ENCODE data around the gene CSNK1E.

CSNK1E gene

GRCh38 chr22:38248280-38248679 is 69.0 kb downstream of the CSNK1E start:
- H3K27ac ChIP-seq: peak overlapping the region; percentile 64
- DNase-seq (ENCODE audit: low spot score): no peak
- TF ChIP-seq CTCF (conservative IDR thresholded peaks at IDR 0.05; ENCODE audit: low read depth): no peak
- ChIA-PET POLR2A (ENCODE audit: low non-redundant PET) (no interaction called here), CTCF (no interaction called here)

- no peak for TF ChIP-seq CTCF (conservative IDR thresholded peaks at IDR 0.05; ENCODE audit: low read depth)
Observed at GRCh38 chr22:38247713-38248112, 69.5 kb downstream of the CSNK1E start.

GRCh38 chr22:38246692-38247091 is 70.5 kb downstream of the CSNK1E start:
- H3K27ac ChIP-seq: peak overlapping the region; percentile 64
- DNase-seq (ENCODE audit: low spot score): no peak
- CTCF ChIA-PET: no interaction called here
- POLR2A ChIA-PET (ENCODE audit: low non-redundant PET): no interaction called here
- no peak for TF ChIP-seq CTCF (conservative IDR thresholded peaks at IDR 0.05; ENCODE audit: low read depth)

More at GRCh38 chr22:38247713-38248112, 69.5 kb downstream of the CSNK1E start:
- H3K27ac ChIP-seq: peak overlapping the region; percentile 64
- POLR2A ChIA-PET (ENCODE audit: low non-redundant PET): no interaction called here
- DNase-seq (ENCODE audit: low spot score): no peak
- CTCF ChIA-PET: no interaction called here

GRCh38 chr22:38246046-38246658 is 71.1 kb downstream of the CSNK1E start:
- ChIA-PET POLR2A (ENCODE audit: low non-redundant PET) (no interaction called here), CTCF (no interaction called here)
- H3K27ac ChIP-seq: peak overlapping the region; percentile 64
- no peak for DNase-seq (ENCODE audit: low spot score)
- TF ChIP-seq CTCF (conservative IDR thresholded peaks at IDR 0.05; ENCODE audit: low read depth): no peak

- TF ChIP-seq CTCF (conservative IDR thresholded peaks at IDR 0.05; ENCODE audit: low read depth): no peak
- H3K27ac ChIP-seq: peak overlapping the region; percentile 94
- no peak for DNase-seq (ENCODE audit: low spot score)
- CTCF ChIA-PET: no interaction called here
- POLR2A ChIA-PET (ENCODE audit: low non-redundant PET): interaction anchor here (0.7 kb wide), 1 partner anchor 286 kb away, joined by 4 read pairs; no protein-coding TSS in a partner anchor
Observed at GRCh38 chr22:38244106-38244505, 73.1 kb downstream of the CSNK1E start.

GRCh38 chr22:38243007-38243765 is 74.0 kb downstream of the CSNK1E start:
- ChIA-PET POLR2A (ENCODE audit: low non-redundant PET) (interaction anchor here (0.6 kb wide), 1 partner anchor 93 kb away, joined by 3 read pairs; no protein-coding TSS in a partner anchor), CTCF (no interaction called here)
- no peak for TF ChIP-seq CTCF (conservative IDR thresholded peaks at IDR 0.05; ENCODE audit: low read depth)

More at GRCh38 chr22:38243007-38243765, 74.0 kb downstream of the CSNK1E start:
- peak; percentile 33 for DNase-seq (ENCODE audit: low spot score)
- peak overlapping the region; percentile 94 for H3K27ac ChIP-seq
